ENCODE measurements around the gene BAHCC1. TPM values are rescaled to one million over a fixed set of nuclear protein-coding genes. Genes with fewer than 3 reads are reported as not detected.

Gene BAHCC1
- total RNA-seq, 1 donor, result 11.2 TPM

DNA sequence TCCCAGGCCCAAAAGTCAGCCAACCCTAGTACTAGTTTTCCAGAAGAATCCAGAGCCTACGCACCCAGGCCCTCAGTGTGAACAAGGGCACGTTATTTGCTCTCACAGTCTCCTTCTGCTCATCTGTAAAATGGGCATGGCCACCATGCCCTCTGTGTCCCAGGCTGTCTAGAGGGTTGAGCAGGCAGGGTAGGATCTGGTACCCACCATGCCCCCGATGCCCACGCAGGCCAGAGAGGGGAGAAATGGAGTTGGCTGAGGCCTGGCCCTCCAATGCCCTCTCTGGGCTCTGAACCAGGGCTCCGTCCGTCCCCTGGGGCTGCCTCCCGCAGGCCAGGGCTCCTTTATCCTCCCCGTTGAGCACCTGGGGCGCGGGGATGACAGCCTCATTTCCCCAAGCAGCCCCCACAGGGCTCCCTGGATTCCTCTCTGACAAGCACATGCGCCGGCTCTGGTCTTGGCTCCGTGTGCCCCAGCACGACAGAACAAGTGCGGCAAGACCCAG lies 9.1 kb upstream of the BAHCC1 start:
- Histone ChIP-seq H3K9me3 (ENCODE audit: low read depth, low read length) (no peaks in the 10 kb centered on the region), H3K27me3 (ENCODE audit: insufficient read depth, low read length) (no peaks in the 10 kb centered on the region), H3K79me2 (ENCODE audit: insufficient read depth, low read length) (peaks cover 32% of the 10 kb centered on the region), H3K27ac (ENCODE audit: low read depth, low read length) (no peak overlapping the region), H2AFZ (ENCODE audit: low read length) (no peak overlapping the region), H3K36me3 (ENCODE audit: insufficient read depth, low read length) (no peaks in the 10 kb centered on the region), H3K4me3 (ENCODE audit: insufficient read depth, low read length) (peak overlapping the region; percentile 85), H3K4me1 (ENCODE audit: insufficient read depth, low read length) (peaks cover 10% of the 10 kb centered on the region), H4K20me1 (ENCODE audit: insufficient read depth, low read length) (no peaks in the 10 kb centered on the region), H3K4me2 (ENCODE audit: insufficient read depth, low read length) (peak overlapping the region; percentile 86)
- TF ChIP-seq, protein P1, sequence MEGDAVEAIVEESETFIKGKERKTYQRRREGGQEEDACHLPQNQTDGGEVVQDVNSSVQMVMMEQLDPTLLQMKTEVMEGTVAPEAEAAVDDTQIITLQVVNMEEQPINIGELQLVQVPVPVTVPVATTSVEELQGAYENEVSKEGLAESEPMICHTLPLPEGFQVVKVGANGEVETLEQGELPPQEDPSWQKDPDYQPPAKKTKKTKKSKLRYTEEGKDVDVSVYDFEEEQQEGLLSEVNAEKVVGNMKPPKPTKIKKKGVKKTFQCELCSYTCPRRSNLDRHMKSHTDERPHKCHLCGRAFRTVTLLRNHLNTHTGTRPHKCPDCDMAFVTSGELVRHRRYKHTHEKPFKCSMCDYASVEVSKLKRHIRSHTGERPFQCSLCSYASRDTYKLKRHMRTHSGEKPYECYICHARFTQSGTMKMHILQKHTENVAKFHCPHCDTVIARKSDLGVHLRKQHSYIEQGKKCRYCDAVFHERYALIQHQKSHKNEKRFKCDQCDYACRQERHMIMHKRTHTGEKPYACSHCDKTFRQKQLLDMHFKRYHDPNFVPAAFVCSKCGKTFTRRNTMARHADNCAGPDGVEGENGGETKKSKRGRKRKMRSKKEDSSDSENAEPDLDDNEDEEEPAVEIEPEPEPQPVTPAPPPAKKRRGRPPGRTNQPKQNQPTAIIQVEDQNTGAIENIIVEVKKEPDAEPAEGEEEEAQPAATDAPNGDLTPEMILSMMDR (IDR thresholded peaks at IDR 0.05; ENCODE audit: extremely low read depth, low read depth, low read length), result no peak
- no peak for DNase-seq (ENCODE audit: insufficient read length, low spot score, missing footprints)

DNA sequence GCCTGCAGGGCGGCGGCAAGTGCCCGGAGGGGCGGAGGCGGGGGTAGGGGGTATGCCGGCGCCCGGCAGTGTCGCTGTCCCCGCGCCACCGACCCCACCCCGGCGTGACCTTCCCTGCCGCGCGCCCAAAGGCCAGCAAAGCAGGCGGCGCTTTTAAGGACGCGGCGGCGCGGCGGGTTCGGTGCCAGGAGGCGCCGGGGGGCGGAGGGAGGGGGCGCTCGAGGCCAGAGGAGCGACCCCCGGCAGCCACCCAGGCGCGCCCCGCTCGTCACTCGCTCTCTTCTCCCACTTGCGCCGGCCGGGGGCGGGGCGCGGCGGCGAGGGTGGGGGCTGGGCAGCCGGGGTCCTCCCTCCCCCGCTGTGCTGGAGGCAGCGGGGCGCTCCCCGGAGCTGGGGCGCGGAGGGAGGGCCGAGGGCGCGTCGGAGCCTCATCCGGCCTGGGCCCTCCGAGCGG lies 8.6 kb upstream of the BAHCC1 start:
- DNase-seq (ENCODE audit: insufficient read length, low spot score, missing footprints), result peak; percentile 90
- TF ChIP-seq, protein P1 (IDR thresholded peaks at IDR 0.05; ENCODE audit: extremely low read depth, low read depth, low read length), result no peak
- H4K20me1 ChIP-seq (ENCODE audit: insufficient read depth, low read length), result no peaks in the 10 kb centered on the region
- no peak overlapping the region for H2AFZ ChIP-seq (ENCODE audit: low read length)
- no peaks in the 10 kb centered on the region for H3K36me3 ChIP-seq (ENCODE audit: insufficient read depth, low read length)
- H3K4me1 ChIP-seq (ENCODE audit: insufficient read depth, low read length), result peaks cover 11% of the 10 kb centered on the region
- H3K4me3 ChIP-seq (ENCODE audit: insufficient read depth, low read length), result peak overlapping the region; percentile 85
- H3K4me2 ChIP-seq (ENCODE audit: insufficient read depth, low read length), result peak overlapping the region; percentile 86
- peaks cover 37% of the 10 kb centered on the region for H3K79me2 ChIP-seq (ENCODE audit: insufficient read depth, low read length)
- peak overlapping the region; percentile 72 for H3K27ac ChIP-seq (ENCODE audit: low read depth, low read length)
- H3K27me3 ChIP-seq (ENCODE audit: insufficient read depth, low read length), result no peaks in the 10 kb centered on the region
- H3K9me3 ChIP-seq (ENCODE audit: low read depth, low read length), result no peaks in the 10 kb centered on the region

DNA sequence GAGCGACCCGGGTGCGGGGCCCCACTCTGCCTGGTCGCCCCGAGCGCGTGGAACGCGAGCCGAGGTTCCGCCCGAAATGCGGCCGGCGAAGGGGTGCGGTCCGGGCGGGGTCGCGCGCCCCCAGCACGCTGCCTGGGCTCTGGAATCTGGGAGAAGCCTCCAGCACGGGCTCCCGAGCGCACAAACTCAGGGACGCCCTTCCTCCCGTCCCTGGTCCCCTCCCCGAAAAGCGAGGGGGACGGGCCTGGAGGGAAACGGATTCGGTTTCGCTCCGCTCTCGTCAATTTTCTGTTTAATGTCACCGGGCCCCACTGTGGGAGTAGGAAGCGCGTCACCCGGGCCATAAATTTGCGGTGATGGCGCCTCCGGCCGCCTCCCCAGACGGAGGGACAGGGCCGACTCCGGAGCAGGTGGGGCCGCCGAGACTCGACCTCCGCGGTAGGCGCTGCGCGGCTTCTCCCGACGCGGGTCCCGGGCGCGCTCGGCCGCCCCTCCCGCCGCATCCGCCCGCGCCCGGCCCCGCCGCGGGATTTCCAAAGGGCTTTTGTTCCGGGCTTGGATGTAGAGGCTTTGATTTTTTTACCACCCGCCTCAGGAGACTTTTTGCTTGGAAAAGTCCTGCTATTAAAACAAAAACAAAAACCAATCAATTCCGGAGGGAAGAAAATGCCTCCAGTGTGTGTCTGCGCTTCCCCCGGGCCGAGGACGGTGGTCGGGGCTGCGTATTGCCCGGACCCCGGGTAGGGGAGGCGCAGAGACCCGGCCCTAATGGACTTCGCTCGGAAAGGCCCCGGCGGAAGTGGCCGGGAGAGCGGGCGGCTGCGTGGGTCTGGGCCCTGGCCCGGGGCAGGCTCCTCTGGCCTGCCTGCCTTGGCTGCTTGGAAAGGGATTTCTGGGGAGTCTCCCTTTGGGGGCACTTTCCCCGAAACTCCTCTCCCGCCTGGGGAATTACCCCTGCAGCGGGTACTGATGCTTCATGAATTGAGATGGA lies 7.9 kb upstream of the BAHCC1 start:
- no peaks in the 10 kb centered on the region for H4K20me1 ChIP-seq (ENCODE audit: insufficient read depth, low read length)
- H3K79me2 ChIP-seq (ENCODE audit: insufficient read depth, low read length), result peaks cover 44% of the 10 kb centered on the region
- no peaks in the 10 kb centered on the region for H3K27me3 ChIP-seq (ENCODE audit: insufficient read depth, low read length)
- TF ChIP-seq, protein P1 (IDR thresholded peaks at IDR 0.05; ENCODE audit: extremely low read depth, low read depth, low read length), result no peak
- peak overlapping the region; percentile 85 for H3K4me3 ChIP-seq (ENCODE audit: insufficient read depth, low read length)
- H3K27ac ChIP-seq (ENCODE audit: low read depth, low read length), result peak overlapping the region; percentile 72
- H3K9me3 ChIP-seq (ENCODE audit: low read depth, low read length), result no peaks in the 10 kb centered on the region
- peak overlapping the region; percentile 86 for H3K4me2 ChIP-seq (ENCODE audit: insufficient read depth, low read length)
- H3K36me3 ChIP-seq (ENCODE audit: insufficient read depth, low read length), result no peaks in the 10 kb centered on the region
- H2AFZ ChIP-seq (ENCODE audit: low read length), result peak overlapping the region; percentile 77
- H3K4me1 ChIP-seq (ENCODE audit: insufficient read depth, low read length), result peaks cover 18% of the 10 kb centered on the region
- DNase-seq (ENCODE audit: insufficient read length, low spot score, missing footprints), result peak; percentile 97

DNA sequence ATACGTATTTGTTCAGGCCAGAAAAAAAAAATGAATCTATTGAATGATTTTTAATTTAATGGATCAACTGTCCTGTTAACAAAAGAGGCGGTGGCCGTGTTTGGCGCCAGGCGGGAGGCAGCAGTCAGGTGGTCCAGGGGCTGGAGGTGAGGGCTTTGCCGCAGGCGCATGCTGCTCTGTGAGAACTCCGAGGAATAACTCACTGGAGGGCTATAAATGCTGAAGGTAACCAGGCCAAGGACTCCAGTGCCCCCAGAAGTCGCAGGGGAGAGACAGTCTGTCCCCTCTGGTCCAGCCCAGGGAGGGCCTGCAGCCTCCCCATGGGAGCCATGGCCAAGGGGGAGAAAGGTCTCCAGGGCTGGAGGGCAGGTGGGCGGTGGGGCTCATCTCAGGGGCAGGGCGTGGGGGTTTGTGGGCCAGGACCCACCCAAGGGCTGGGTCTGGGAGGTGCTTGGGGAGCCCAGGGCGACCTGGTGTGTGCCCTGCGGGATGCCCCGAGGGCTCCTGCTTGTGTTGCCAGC lies 7.1 kb upstream of the BAHCC1 start:
- H3K4me1 ChIP-seq (ENCODE audit: insufficient read depth, low read length), result peaks cover 22% of the 10 kb centered on the region
- no peaks in the 10 kb centered on the region for H3K36me3 ChIP-seq (ENCODE audit: insufficient read depth, low read length)
- peak overlapping the region; percentile 86 for H3K4me2 ChIP-seq (ENCODE audit: insufficient read depth, low read length)
- no peaks in the 10 kb centered on the region for H4K20me1 ChIP-seq (ENCODE audit: insufficient read depth, low read length)
- peak; percentile 85 for DNase-seq (ENCODE audit: insufficient read length, low spot score, missing footprints)
- H3K4me3 ChIP-seq (ENCODE audit: insufficient read depth, low read length), result peak overlapping the region; percentile 85
- no peaks in the 10 kb centered on the region for H3K9me3 ChIP-seq (ENCODE audit: low read depth, low read length)
- no peak overlapping the region for H2AFZ ChIP-seq (ENCODE audit: low read length)
- H3K27me3 ChIP-seq (ENCODE audit: insufficient read depth, low read length), result no peaks in the 10 kb centered on the region
- TF ChIP-seq, protein P1 (IDR thresholded peaks at IDR 0.05; ENCODE audit: extremely low read depth, low read depth, low read length), result no peak
- H3K27ac ChIP-seq (ENCODE audit: low read depth, low read length), result no peak overlapping the region
- H3K79me2 ChIP-seq (ENCODE audit: insufficient read depth, low read length), result peaks cover 51% of the 10 kb centered on the region

Measured in osteoblast (primary cell).